GM18517 (cell line): ENCODE measurements around the gene MBD3.

Experiments used
- ATAC-seq: cut with Tn5 transposase; IDR thresholded peaks from one replicate; pipeline ENCODE4 v1.9.1; 2021; ENCODE audit warnings: mild to moderate bottlenecking, moderate library complexity; ENCODE audit not compliant: unreplicated experiment

The MBD3 gene

GRCh38 chr19:1619703-1620102, 27.0 kb upstream of the MBD3 start:
- no peak for ATAC-seq

DNA sequence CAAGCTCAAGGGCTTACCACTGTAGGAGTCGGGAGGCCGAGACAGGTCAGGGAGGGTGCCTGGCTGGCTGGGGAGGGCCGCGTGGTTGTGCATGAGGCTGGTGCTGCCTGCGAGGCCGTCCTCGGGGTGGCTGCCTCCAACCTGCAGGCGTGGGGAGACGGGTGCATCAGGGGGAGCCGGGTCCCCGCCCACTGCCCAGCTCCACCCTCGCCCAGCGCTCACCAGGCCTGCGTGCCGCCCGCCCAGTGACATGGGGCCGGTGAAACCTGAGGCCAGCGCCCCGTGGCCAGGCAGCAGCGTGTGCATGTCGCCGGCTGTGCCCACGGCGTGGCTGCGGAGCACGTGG, 26.4 kb upstream of the MBD3 start:
- ATAC-seq: no peak

DNA sequence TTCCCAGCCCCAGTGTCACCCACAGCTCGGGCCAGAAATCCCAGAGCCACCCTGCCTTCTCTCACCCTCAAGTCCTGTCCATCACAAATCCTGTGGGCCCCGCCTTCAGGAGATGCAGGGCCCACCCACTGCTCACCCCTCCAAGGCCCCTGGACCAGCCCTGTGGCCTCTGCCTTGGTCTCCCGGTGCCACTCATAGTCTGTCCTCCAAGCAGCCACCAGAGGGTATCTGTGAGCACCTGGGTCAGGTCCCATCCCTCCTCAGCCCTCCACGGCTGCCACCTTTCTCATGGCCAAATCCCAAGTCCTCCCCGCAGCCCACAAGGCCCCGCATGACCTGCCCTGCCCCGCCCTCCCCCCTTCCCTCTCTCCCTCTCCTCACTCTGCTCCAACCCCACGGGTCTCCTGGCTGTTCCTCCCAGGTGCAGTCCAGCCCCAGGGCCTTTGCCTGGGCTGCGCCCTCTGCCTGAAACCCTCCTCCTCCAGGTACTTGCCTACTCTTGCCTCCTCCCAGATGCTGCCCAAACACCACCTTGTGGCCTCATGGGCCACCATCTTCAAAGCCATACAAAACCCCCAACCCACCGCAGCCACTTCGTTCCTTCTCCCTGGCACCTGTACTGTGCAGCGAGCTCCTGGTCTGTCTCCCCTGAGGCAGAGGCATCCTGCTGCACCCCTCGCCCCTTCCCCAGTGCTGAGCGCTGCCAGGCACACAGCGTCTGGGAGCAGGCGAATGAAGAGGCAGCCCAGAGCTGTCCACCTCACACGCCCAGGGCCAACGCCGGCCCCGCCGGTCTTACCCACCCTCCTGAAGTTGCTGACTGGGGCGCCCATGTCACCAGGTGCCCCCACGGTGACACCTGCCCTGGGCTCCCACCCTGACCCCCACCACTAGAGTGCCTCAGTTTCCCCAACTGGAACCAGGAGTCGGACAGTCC, 25.8 kb upstream of the MBD3 start:
- no peak for ATAC-seq

DNA sequence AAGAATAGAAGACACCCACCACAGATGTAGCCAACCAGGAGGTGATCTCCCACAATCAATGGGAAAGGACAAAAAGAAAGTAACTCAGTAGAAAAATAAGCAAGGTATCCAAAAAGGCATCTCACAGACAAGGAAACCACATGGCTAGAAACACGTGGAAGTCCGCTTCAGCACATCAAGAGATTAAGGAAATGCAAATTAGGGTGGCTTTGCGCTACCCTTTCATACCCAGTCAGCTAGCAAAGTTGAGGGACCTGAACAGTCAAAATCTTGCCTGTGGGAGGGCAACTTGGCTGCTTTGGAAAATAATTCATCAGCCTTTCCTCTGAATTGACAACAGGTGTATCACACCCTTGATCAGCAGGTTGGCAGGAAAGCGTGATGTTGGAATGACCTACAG, 24.2 kb upstream of the MBD3 start:
- ATAC-seq: no peak

- ATAC-seq: no peak
Observed at GRCh38 chr19:1616396-1616795, 23.7 kb upstream of the MBD3 start.

DNA sequence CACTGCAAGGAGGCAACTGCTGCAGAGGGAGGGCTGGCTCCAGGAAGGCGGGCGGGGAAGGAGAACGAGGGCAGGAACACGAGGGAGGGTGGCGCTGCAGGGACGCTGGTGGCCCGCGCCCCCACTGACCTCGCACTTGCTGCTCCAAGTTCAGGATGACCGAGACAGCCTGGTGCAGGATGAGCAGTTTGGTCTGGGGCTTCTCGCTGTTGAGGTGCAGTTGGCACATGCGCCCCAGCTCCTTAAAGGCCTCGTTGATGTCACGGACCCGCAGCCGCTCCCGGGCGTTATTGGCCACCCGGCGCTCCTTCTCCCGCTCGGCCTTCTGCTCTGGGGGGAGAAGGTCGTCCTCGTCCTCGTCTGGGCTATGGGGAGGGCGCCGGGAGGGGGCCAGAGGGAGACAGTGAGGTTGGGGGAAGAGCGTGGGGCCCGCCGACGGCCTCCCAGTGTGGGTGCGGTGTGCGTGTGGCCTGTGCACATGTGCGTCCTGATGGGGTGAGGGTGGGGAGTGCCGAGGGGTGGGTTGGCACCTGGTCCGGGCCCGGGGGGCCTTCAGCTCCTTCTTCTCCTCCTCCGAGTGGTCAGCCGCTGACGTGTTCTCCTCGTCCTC, 22.6 kb upstream of the MBD3 start:
- ATAC-seq: no peak

GRCh38 chr19:1613808-1614570, 21.3 kb upstream of the MBD3 start:
- ATAC-seq: no peak

DNA sequence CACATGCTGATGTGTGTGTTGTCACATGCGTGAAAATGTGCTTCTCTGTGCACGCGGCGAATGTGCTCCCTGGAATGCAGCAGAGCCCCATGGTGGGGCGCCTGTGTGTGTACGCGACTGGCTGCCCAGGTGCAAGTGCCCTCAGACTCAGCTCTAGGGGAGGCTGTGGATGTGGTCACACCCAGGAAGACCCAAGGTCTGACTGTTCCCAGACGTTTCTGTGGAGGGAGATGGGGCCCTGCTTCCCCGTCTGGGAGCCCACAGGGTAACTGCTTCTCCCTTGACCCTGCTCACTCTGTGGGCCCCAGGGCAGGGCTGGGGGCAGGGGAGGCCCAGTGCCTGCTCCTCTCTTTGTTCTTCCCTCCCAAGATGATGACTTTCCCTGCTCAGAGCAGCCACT, 20.5 kb upstream of the MBD3 start:
- ATAC-seq: no peak

DNA sequence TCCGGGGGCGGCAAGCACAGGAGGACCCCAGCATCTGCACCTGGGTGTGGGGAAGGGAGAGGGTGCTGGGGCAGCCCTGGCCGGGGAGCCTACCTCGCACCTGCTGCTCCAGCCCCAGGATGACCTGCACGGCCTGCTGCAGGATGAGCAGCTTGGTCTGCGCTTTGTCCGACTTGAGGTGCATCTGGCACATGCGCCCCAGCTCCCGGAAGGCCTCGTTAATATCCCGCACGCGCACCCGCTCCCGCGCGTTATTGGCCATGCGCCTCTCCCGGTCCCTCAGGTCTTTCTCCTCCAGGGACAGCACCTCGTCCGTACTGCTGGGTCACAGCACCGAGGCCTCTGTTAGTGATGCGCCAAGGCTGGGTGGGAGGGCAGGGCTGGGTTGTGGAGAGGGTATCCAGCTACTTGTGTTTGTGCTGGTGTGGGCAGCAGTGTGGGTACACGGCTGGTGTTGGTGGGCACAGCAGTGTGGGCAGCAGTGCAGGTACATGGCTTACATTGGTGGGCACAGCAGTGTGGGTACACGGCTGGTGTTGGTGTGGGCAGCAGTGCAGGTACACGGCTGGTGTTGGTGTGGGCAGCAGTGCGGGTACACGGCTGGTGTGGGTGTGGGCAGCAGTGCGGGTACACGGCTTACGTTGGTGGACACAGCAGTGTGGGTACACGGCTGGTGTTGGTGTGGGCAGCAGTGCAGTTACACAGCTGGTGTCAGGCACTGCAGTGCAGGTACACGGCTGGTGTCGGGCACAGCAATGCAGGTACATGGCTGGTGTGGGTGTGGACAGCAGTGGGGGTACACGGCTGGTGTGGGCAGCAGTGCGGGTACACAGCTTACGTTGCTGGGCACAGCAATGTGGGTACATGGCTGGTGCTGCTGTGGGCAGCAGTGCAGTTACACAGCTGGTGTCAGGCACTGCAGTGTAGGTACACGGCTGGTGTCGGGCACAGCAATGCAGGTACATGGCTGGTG, 19.7 kb upstream of the MBD3 start:
- ATAC-seq: no peak

- no peak for ATAC-seq
Observed at GRCh38 chr19:1611353-1611752, 18.7 kb upstream of the MBD3 start.

DNA sequence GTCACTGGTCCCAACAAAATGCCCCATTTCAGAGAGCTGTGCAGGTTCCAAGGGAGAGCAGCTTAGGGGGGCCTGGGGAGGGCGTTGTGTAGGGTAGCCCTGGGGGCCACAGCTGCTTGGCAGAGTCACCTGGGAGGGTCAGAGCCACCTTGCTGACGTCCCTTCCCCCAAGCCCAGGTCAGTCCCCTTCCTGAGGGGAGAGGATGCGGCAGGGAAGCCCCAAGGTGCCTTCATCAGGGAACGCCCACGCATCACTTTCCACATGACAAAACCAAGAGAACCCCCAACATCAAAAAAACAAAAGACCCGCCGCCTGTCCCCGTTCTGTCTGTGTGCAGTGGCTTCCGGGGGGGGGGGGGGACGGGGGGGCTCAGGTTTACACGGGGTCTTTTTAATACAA, 17.9 kb upstream of the MBD3 start:
- ATAC-seq: no peak

GRCh38 chr19:1609680-1610474, 17.2 kb upstream of the MBD3 start:
- no peak for ATAC-seq

GRCh38 chr19:1609103-1609396, 16.4 kb upstream of the MBD3 start:
- ATAC-seq: no peak

- ATAC-seq: no peak
Observed at GRCh38 chr19:1608359-1609102, 15.9 kb upstream of the MBD3 start.

DNA sequence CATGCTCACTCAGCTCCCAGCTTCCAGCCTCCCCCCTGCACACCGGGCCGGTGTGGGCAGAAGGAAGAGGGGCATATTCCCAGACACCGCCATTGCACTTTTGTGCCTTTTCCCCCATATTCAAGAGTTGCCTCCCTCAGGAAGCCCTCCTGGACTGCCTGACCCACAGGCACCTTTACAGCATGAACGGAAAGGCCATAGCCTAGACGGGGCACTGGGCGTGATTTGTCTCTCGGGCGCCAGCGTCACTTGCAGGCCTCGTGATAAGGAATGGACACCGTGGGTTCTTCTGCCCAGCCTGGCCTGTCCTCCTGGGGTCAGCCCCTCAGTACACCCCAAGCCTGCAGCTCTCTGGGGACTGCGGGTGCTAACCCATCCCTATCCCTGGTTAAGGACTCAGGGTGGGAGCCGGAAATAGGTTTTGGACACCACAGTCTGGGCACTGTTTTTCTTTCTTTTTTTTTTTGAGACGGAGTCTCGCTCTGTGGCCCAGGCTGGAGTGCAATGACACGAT, 13.5 kb upstream of the MBD3 start:
- peak; percentile 7 for ATAC-seq

DNA sequence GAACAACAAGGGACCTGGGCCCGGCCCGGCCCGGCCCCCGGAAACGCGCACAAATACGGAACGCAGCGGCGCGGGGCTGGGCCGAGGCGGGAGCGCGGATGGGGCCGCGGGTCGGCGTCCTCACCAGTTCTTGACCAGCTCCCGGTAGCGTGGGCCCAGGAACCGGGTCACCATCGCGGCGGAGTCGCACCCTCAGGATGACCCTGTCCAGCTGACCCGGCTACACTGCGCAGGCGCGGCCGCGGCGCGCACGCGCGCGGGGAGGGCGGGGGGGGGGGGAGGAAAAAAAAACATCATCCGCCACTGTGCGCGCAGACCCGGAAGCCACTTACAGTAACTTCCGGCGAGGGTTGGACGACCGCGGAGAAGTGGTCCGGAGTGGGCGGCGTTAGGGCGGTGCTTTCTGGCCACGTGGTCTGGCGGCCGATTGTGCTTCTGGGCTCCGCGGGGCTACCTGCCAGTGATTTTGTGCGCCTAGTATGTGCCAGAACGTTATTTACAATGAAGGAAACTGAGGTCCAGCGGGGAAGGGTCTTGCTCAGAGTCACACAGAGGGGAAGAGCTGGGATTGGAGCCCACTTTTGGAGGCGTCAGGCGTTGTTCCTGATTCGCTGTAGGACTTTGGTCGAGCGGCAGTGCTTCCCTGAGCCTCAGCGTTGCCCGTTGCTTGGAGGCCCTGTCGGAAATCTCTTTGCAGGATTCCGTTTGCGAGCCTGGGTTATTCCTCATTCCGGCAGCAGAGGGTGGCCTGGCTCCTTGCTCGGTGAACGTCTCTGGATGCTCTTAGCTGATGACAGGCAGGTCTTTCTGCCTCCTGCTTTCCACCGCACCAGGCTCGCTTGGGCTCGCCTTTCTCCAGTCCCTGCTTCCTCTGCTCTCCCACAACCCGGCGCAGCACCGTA, 12.8 kb upstream of the MBD3 start, which contains the start of gene UQCR11:
Gene UQCR11 (minus strand): TSS at position 227 of the 902 bp plus-strand sequence. CDS start 53 bp downstream, at position 174.
- ATAC-seq: peak; percentile 77

GRCh38 chr19:1602091-1602707, 9.5 kb upstream of the MBD3 start:
- ATAC-seq: no peak
